Heart left ventricle (tissue), 16 donors: ENCODE data around the gene TMEM229B. TPM values are rescaled to one million over a fixed set of nuclear protein-coding genes. Genes with fewer than 3 reads are reported as not detected.

Experiments used
- ATAC-seq, 4 donors: fragments of 200-7000 bp; cut with Tn5 transposase; one replicate each; pipeline ENCODE4 v1.9.1; 2020 to 2022; ENCODE audit warnings: moderate library complexity in 4 of 4, mild to moderate bottlenecking in 3 of 4, moderate number of reproducible peaks in 1 of 4
- DNase-seq, 5 donors: peaks; one replicate each; pipeline ENCODE4 v3.0.0-alpha.2; 2020
- H3K27ac ChIP-seq, 12 donors: fragments of 200-600 bp; sonication (generic) in 4 of 12; one replicate each; pipeline versions ENCODE4 v1.5.0 to v1.8.0; 2016 to 2022; ENCODE audit warnings: mild to moderate bottlenecking in 2 of 12
- H3K27me3 ChIP-seq, 9 donors: fragments of 200-600 bp; sonication (generic) in 2 of 9; one replicate each; pipeline versions ENCODE4 v1.5.1 to v1.8.0; 2016 to 2022; ENCODE audit warnings: mild to moderate bottlenecking in 3 of 9
- H3K36me3 ChIP-seq, 9 donors: fragments of 200-600 bp; sonication (generic) in 2 of 9; one replicate each; pipeline versions ENCODE4 v1.5.0 to v1.8.0; 2018 to 2022; ENCODE audit warnings: mild to moderate bottlenecking in 2 of 9
- H3K4me1 ChIP-seq, 12 donors: fragments of 200-600 bp; sonication (generic) in 4 of 12; one replicate each; pipeline versions ENCODE4 v1.5.0 to v1.8.0; 2016 to 2022; ENCODE audit warnings: mild to moderate bottlenecking in 3 of 12
- H3K4me3 ChIP-seq, 12 donors: fragments of 200-600 bp; sonication (generic) in 4 of 12; one replicate each; pipeline versions ENCODE4 v1.5.0 to v1.8.0; 2017 to 2022; ENCODE audit warnings: mild to moderate bottlenecking in 9 of 12, moderate library complexity in 4 of 12
- H3K9me3 ChIP-seq, 12 donors: fragments of 200-600 bp; sonication (generic) in 4 of 12; one replicate each; pipeline versions ENCODE4 v1.5.0 to v1.8.0; 2016 to 2022; ENCODE audit warnings: mild to moderate bottlenecking in 1 of 12
- POLR2A ChIP-seq, 2 donors: fragments of 450-650 bp; IDR thresholded peaks; one replicate each; pipeline ENCODE4 v1.6.1; 2017; ENCODE audit warnings: antibody characterized with exemption in 2 of 2, mild to moderate bottlenecking in 2 of 2, moderate library complexity in 2 of 2
- WGBS, 4 donors: extraction: QIAGEN DNeasy Blood & Tissue Kit in 2 of 4; methylation state at CpG; one replicate each; pipeline versions ENCODE4 v1.1.5 to v1.1.7; 2013 to 2018; 5-methylcytosine and 5-hydroxymethylcytosine counted together
- intact Hi-C, 10 donors: fragments of 100-400 bp; cut with DNase I; formaldehyde crosslinking; loops; one replicate each; pipeline versions ENCODE4 v1.11.1 to v1.14.2; 2022
- polyA plus RNA-seq, 2 donors: library from polyadenylated mRNA; stranded (reverse); fragments of 200-250 nt; gene quantifications; one replicate each; pipeline ENCODE4 v1.2.3, GENCODE V29; 2013
- total RNA-seq, 9 donors: library from RNA; depleted of rRNA in 2 of 9; stranded (reverse); fragments of >200 nt in 2 of 9; fragmentation: NEBNext Ultra II Directional in 3 of 9; extraction: Animal tissue kit (Norgen Biotek cat#: 25700) in 3 of 9; gene quantifications; one replicate each; pipeline versions ENCODE4 v1.1.0 to v1.2.4, GENCODE V29; 2016 to 2023
- TF ChIP-seq, protein P1 (sequence below), 12 donors: fragments of 200-600 bp; sonication (generic) in 4 of 12; IDR thresholded peaks; one replicate each; pipeline versions ENCODE4 v1.5.0 to v1.8.0; 2018 to 2022; ENCODE audit warnings: antibody characterized with exemption in 12 of 12, mild to moderate bottlenecking in 5 of 12
- donor health status: ischemic (EF 13 %, LVEDD 7.1; RV severe dilation, severe dysfunction).
- donor health status: healthy with polysubstance abuse.
- donor health status: DM: no; HTN: yes; CAD: no.
- donor health status: DM: no; HTN: no; CAD: no.
- donor health status: ischemic (EF 25% LVEDD 6.9; RV normal size, moderate dysfunction).
- donor health status: ischemic (EF 25% LVEDD 5.7; RV mildly dilated, moderate dysfunction).
- donor health status: healthy.
- donor health status: DM: yes; HTN: yes; CAD: no.
- donor health status: ischemic (EF 35%, LVEDD 5.7; RV mildly dilated, moderate dysfunction).
- donor health status: nonischemic (EF 11% LVEDD 7.7; RV severe dilation, severe dysfunction).
- donor health status: DM: yes; HTN: yes; CAD: no.
- donor health status: PGD.
- donor health status: ischemic (EF 29% LVEDD 5.4; RV normal size, mild dysfunction).
- donor health status: nonischemic (EF 23%, LVEDD 6.1; RV moderate dilation, normal function).

The TMEM229B gene
- total and polyA plus RNA-seq, 11 donors, result 0.69 to 6.5 (median 1.7) TPM

DNA sequence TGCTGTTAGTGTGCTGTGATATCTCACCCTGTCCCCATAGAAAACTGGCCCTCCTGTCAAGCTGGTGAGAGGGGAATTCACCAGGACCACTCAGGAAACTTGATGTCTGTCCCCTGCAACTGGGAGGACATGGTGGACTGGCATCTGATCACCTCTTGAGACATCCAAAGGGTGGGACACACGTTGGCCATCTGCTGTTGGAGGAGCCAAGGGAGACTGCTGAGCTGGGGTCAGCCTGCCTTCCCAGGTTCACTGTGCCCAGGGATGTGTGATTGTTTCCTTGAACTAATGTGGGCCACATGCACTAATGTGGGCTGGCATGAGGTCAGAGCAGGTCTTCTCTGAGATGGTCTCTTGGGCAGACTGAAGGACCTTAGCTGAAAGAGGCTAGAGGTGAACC, 16.7 kb upstream of the TMEM229B start:
- ATAC-seq (no peak), DNase-seq (no peak)
- H3K36me3 ChIP-seq, result no peaks in the 10 kb centered on the region
- H3K27me3 ChIP-seq, result no peaks in the 10 kb centered on the region
- no peaks in the 10 kb centered on the region for H3K4me1 ChIP-seq
- TF ChIP-seq, protein P1, sequence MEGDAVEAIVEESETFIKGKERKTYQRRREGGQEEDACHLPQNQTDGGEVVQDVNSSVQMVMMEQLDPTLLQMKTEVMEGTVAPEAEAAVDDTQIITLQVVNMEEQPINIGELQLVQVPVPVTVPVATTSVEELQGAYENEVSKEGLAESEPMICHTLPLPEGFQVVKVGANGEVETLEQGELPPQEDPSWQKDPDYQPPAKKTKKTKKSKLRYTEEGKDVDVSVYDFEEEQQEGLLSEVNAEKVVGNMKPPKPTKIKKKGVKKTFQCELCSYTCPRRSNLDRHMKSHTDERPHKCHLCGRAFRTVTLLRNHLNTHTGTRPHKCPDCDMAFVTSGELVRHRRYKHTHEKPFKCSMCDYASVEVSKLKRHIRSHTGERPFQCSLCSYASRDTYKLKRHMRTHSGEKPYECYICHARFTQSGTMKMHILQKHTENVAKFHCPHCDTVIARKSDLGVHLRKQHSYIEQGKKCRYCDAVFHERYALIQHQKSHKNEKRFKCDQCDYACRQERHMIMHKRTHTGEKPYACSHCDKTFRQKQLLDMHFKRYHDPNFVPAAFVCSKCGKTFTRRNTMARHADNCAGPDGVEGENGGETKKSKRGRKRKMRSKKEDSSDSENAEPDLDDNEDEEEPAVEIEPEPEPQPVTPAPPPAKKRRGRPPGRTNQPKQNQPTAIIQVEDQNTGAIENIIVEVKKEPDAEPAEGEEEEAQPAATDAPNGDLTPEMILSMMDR (IDR thresholded peaks at IDR 0.05), result no peak
- TF ChIP-seq POLR2A (IDR thresholded peaks at IDR 0.05), result no peak
- 57 to 89% (median 73%) methylated on average over 1 of the region's 1 CpG for WGBS, 4 donors
- H3K27ac ChIP-seq, result no peak overlapping the region
- no peak overlapping the region for H3K4me3 ChIP-seq
- intact Hi-C loops, result no loop called here
- H3K9me3 ChIP-seq, result no peaks in the 10 kb centered on the region

DNA sequence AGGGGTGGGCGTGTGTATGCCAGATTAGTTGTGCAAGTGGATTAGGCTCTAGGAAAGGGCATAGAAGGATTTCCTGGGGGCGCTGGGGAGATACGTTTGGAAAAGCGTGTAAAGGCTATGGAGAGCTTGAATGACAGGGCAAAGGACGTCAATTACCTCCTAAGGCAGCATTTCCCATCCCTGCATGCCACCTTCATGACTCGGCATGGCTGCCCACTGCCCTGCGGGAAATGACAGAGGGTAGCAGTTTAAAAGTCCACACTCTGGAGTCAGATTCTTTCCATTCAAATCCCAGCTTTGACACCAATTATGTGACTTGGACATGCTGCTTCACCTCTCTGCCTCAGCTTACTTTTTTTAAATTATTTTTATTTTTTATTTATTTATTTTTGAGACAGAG, 14.8 kb upstream of the TMEM229B start:
- Histone ChIP-seq H3K4me3 (no peak overlapping the region), H3K4me1 (no peaks in the 10 kb centered on the region), H3K27ac (no peak overlapping the region), H3K36me3 (no peaks in the 10 kb centered on the region), H3K27me3 (no peaks in the 10 kb centered on the region), H3K9me3 (no peaks in the 10 kb centered on the region)
- 70 to 80% (median 75%) methylated on average over 7 of the region's 7 CpGs for WGBS, 4 donors
- intact Hi-C loops, result no loop called here
- DNase-seq (no peak), ATAC-seq (no peak)
- TF ChIP-seq, protein P1 (IDR thresholded peaks at IDR 0.05), result no peak
- TF ChIP-seq POLR2A (IDR thresholded peaks at IDR 0.05), result no peak

DNA sequence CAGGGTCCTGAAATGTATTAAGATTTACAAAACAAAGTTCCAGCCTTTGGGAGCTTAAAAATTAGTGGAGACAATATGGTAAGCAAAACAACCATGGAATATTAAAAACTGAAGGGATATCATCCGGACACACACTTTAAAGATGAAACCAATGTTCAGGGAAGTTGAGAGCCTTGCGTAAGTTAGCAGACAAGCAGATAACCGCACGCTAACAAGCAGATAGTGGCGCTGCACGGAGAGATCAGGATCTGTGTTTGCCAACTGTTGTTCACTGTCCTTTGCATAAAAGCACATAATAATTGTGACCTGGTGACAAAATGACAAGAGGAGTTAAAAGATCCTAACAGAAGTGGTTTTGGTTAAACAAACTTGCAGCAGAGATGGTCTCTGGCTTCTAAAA, 14.3 kb upstream of the TMEM229B start:
- Histone ChIP-seq H3K9me3 (no peaks in the 10 kb centered on the region), H3K4me1 (no peaks in the 10 kb centered on the region), H3K27me3 (no peaks in the 10 kb centered on the region), H3K36me3 (no peaks in the 10 kb centered on the region), H3K27ac (no peak overlapping the region), H3K4me3 (no peak overlapping the region)
- 54 to 63% (median 58%) methylated on average over 6 of the region's 6 CpGs for WGBS, 4 donors
- TF ChIP-seq, protein P1 (IDR thresholded peaks at IDR 0.05), result no peak
- no peak for TF ChIP-seq POLR2A (IDR thresholded peaks at IDR 0.05)
- DNase-seq (no peak), ATAC-seq (no peak)
- intact Hi-C loops, result no loop called here

DNA sequence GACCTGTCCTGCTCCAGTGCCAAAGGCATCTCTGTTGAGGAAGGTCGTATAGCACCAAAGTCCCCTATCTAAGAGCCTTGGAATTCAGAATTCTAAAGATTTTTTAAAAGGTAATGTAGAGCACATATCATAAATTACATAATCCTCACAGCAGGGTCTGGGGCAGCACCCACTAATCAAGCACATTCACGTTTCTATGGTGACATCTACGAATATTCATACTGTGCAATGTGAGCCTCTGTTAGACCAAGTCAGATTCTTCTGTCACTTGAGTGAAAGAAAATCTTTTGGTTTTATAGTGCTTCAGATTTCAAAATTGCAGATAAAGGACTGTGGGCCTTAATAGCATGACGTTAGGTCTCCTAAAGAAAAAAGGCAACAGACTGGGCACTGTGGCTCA, 13.1 kb upstream of the TMEM229B start:
- intact Hi-C loops, result no loop called here
- H3K4me1 ChIP-seq, result no peaks in the 10 kb centered on the region
- no peak overlapping the region for H3K27ac ChIP-seq
- H3K27me3 ChIP-seq, result no peaks in the 10 kb centered on the region
- no peaks in the 10 kb centered on the region for H3K9me3 ChIP-seq
- 75 to 82% (median 78%) methylated on average over 4 of the region's 4 CpGs for WGBS, 4 donors
- TF ChIP-seq, protein P1 (IDR thresholded peaks at IDR 0.05), result no peak
- no peak for TF ChIP-seq POLR2A (IDR thresholded peaks at IDR 0.05)
- H3K4me3 ChIP-seq, result no peak overlapping the region
- H3K36me3 ChIP-seq, result no peaks in the 10 kb centered on the region
- ATAC-seq (no peak), DNase-seq (no peak)
